H54 (cell line): ENCODE data around the gene MTX1.
"Not testable (repeated sequence)": the region's sequence is repeated elsewhere in the genome, so short reads cannot be mapped to it uniquely, and the experiment has no call there.

Experiments used
- DNase-seq: peaks from one replicate; pipeline ENCODE4 v3.0.0; 2011; ENCODE audit warnings: low spot score, mixed read lengths; ENCODE audit not compliant: insufficient read length
- FAIRE-seq: peaks from 3 replicates; lab custom pipeline; 2011; peaks lifted over from hg19 to GRCh38; lab: Jason Lieb, UNC
- POLR2A ChIP-seq: IDR thresholded peaks from 2 replicates; pipeline ENCODE4 v1.6.1; 2011; ENCODE audit warnings: low read depth, mild to moderate bottlenecking, low read length

The MTX1 gene

GRCh38 chr1:155218854-155219591 lies 10.5 kb downstream of the MTX1 start:
- no peak for DNase-seq
- FAIRE-seq: no peak
- TF ChIP-seq POLR2A: no peak

GRCh38 chr1:155219592-155220031 lies 11.1 kb downstream of the MTX1 start:
- no peak for TF ChIP-seq POLR2A
- FAIRE-seq: no peak
- DNase-seq: no peak

GRCh38 chr1:155220211-155220965 lies 11.9 kb downstream of the MTX1 start:
- not testable (repeated sequence) for FAIRE-seq, DNase-seq

GRCh38 chr1:155223047-155223446 lies 14.6 kb downstream of the MTX1 start:
- no peak for FAIRE-seq
- no peak for DNase-seq
- no peak for TF ChIP-seq POLR2A

- DNase-seq, FAIRE-seq: not testable (repeated sequence)
Measured at GRCh38 chr1:155225404-155225759, 16.9 kb downstream of the MTX1 start.

- FAIRE-seq (no peak), DNase-seq (no peak)
- TF ChIP-seq POLR2A: no peak
Measured at GRCh38 chr1:155226188-155226909, 17.9 kb downstream of the MTX1 start.

- DNase-seq (no peak), FAIRE-seq (no peak)
- TF ChIP-seq POLR2A: 0 out of 2 replicates have a peak, but pooled peaks have one; percentile 16
Measured at GRCh38 chr1:155226910-155227260, 18.4 kb downstream of the MTX1 start.

- no peak for FAIRE-seq
- TF ChIP-seq POLR2A: peak; percentile 89
Measured at GRCh38 chr1:155227261-155228095, 19.0 kb downstream of the MTX1 start.

GRCh38 chr1:155228096-155228427 lies 19.6 kb downstream of the MTX1 start:
- no peak for TF ChIP-seq POLR2A
- DNase-seq (no peak), FAIRE-seq (no peak)

More at GRCh38 chr1:155227261-155228095, 19.0 kb downstream of the MTX1 start:
- DNase-seq: peak; percentile 94

- FAIRE-seq, DNase-seq: not testable (repeated sequence)
Measured at GRCh38 chr1:155231302-155231701, 22.8 kb downstream of the MTX1 start.

- FAIRE-seq: not testable (repeated sequence)
Measured at GRCh38 chr1:155232001-155232978, 23.8 kb downstream of the MTX1 start.

GRCh38 chr1:155233502-155233901 lies 25.0 kb downstream of the MTX1 start:
- not testable (repeated sequence) for FAIRE-seq, DNase-seq

More at GRCh38 chr1:155232001-155232978, 23.8 kb downstream of the MTX1 start:
- DNase-seq: not testable (repeated sequence)

- DNase-seq, FAIRE-seq: not testable (repeated sequence)
Measured at GRCh38 chr1:155235375-155235774, 26.9 kb downstream of the MTX1 start.
